Nephron (organoid): Measurements from ENCODE around the gene NBEA.

Experiments
- H3K27ac Mint-ChIP-seq, 3 experiments: 2 replicates each; pipeline ENCODE4 v1.8.0; 2020; ENCODE audit warnings: mixed read lengths in 3 of 3, mild to moderate bottlenecking in 2 of 3, moderate library complexity in 1 of 3
- H3K27me3 Mint-ChIP-seq: 2 replicates; pipeline ENCODE4 v1.8.0; 2021; ENCODE audit warnings: low read depth, mild to moderate bottlenecking, moderate library complexity, mixed read lengths
- H3K36me3 Mint-ChIP-seq: 2 replicates; pipeline ENCODE4 v1.8.0; 2020; ENCODE audit warnings: low read depth, mixed read lengths
- H3K4me1 Mint-ChIP-seq: 2 replicates; pipeline ENCODE4 v1.8.0; 2020; ENCODE audit warnings: mixed read lengths
- H3K4me3 Mint-ChIP-seq, 3 experiments: 2 replicates each; pipeline ENCODE4 v1.8.0; 2020; ENCODE audit warnings: mild to moderate bottlenecking in 3 of 3, mixed read lengths in 3 of 3, moderate library complexity in 2 of 3
- H3K9me3 Mint-ChIP-seq: 2 replicates; pipeline ENCODE4 v1.8.0; 2020; ENCODE audit warnings: mixed read lengths
- CTCF ChIP-seq, 3 experiments: fragments of 200-600 bp; sonication (generic); IDR thresholded peaks; one replicate each; pipeline ENCODE4 v1.5.0; 2021; ENCODE audit warnings: antibody characterized with exemption in 3 of 3; ENCODE audit not compliant: unreplicated experiment in 3 of 3

NBEA gene

GRCh38 chr13:35479038-35479492, 537.0 kb downstream of the NBEA start:
- Mint-ChIP-seq H3K9me3 (no peaks in the 10 kb centered on the region), H3K4me3 (peak overlapping the region in 1 of 3 experiments; percentile 83), H3K4me1 (peaks cover 26% of the 10 kb centered on the region), H3K27me3 (peaks cover 76% of the 10 kb centered on the region), H3K36me3 (peaks cover 6% of the 10 kb centered on the region), H3K27ac (no peak overlapping the region)
- TF ChIP-seq CTCF (IDR thresholded peaks at IDR 0.05; ENCODE audit: unreplicated experiment in 3 of 3): no peak

- H3K36me3 Mint-ChIP-seq: peaks cover 6% of the 10 kb centered on the region
- H3K4me3 Mint-ChIP-seq: no peak overlapping the region
- no peaks in the 10 kb centered on the region for H3K9me3 Mint-ChIP-seq
- no peak overlapping the region for H3K27ac Mint-ChIP-seq
- TF ChIP-seq CTCF (IDR thresholded peaks at IDR 0.05; ENCODE audit: unreplicated experiment in 3 of 3): no peak
- H3K27me3 Mint-ChIP-seq: peaks cover 70% of the 10 kb centered on the region
- H3K4me1 Mint-ChIP-seq: peaks cover 22% of the 10 kb centered on the region
Observed at GRCh38 chr13:35479706-35480105, 537.6 kb downstream of the NBEA start.

DNA sequence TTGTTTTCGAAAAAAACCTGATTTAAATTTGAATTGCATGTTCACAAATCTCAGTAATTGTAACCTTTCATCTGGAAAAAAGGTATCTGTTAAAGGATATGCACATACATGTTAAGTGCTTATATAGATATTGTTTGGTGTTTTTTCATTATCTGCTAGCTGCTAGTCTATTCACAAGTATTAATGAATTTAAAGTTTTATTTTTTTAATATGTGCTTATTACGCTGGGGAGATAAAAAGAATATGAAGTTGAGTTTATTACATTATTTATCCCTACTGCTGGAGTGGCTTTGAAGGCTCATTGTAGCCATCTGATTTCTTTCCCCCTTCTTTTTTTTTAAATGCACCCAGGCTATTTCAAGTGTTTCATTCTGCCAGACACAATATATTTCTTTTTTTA, 538.3 kb downstream of the NBEA start:
- H3K4me1 Mint-ChIP-seq: peaks cover 18% of the 10 kb centered on the region
- H3K4me3 Mint-ChIP-seq: no peak overlapping the region
- no peak overlapping the region for H3K27ac Mint-ChIP-seq
- H3K9me3 Mint-ChIP-seq: no peaks in the 10 kb centered on the region
- no peak for TF ChIP-seq CTCF (IDR thresholded peaks at IDR 0.05; ENCODE audit: unreplicated experiment in 3 of 3)
- H3K36me3 Mint-ChIP-seq: peaks cover 6% of the 10 kb centered on the region
- H3K27me3 Mint-ChIP-seq: peaks cover 66% of the 10 kb centered on the region

GRCh38 chr13:35481777-35482176, 539.7 kb downstream of the NBEA start:
- H3K36me3 Mint-ChIP-seq: no peaks in the 10 kb centered on the region
- H3K4me1 Mint-ChIP-seq: peaks cover 4% of the 10 kb centered on the region
- peaks cover 52% of the 10 kb centered on the region for H3K27me3 Mint-ChIP-seq
- no peaks in the 10 kb centered on the region for H3K9me3 Mint-ChIP-seq
- no peak for TF ChIP-seq CTCF (IDR thresholded peaks at IDR 0.05; ENCODE audit: unreplicated experiment in 3 of 3)
- H3K27ac Mint-ChIP-seq: no peak overlapping the region
- no peak overlapping the region for H3K4me3 Mint-ChIP-seq

- no peak for TF ChIP-seq CTCF (IDR thresholded peaks at IDR 0.05; ENCODE audit: unreplicated experiment in 3 of 3)
- Mint-ChIP-seq H3K27me3 (peaks cover 45% of the 10 kb centered on the region), H3K27ac (no peak overlapping the region), H3K4me1 (no peaks in the 10 kb centered on the region), H3K4me3 (no peak overlapping the region), H3K36me3 (no peaks in the 10 kb centered on the region), H3K9me3 (no peaks in the 10 kb centered on the region)
Observed at GRCh38 chr13:35482527-35482926, 540.5 kb downstream of the NBEA start.

- peaks cover 32% of the 10 kb centered on the region for H3K27me3 Mint-ChIP-seq
- no peak for TF ChIP-seq CTCF (IDR thresholded peaks at IDR 0.05; ENCODE audit: unreplicated experiment in 3 of 3)
Observed at GRCh38 chr13:35483761-35484160, 541.7 kb downstream of the NBEA start.

More at GRCh38 chr13:35483761-35484160, 541.7 kb downstream of the NBEA start:
- H3K4me1 Mint-ChIP-seq: no peaks in the 10 kb centered on the region
- no peak overlapping the region for H3K27ac Mint-ChIP-seq
- no peaks in the 10 kb centered on the region for H3K9me3 Mint-ChIP-seq
- H3K36me3 Mint-ChIP-seq: no peaks in the 10 kb centered on the region
- H3K4me3 Mint-ChIP-seq: no peak overlapping the region
